Endothelial cell of umbilical vein (primary cell): Measurements from ENCODE around the gene NEURL2. TPM values are rescaled to one million over a fixed set of nuclear protein-coding genes. Genes with fewer than 3 reads are reported as not detected.

ENCODE experiments used
- BruUV-seq: library from RNA; stranded (reverse); fragments of 400-500 nt; replicated peaks from 2 replicates; lab custom pipeline; 2021; lab: Mats Ljungman, UMichigan
- CTCF ChIA-PET: fragments of 300-600, 350-600 bp; sonication (Branson Sonifier 250); formaldehyde crosslinking; loops from one replicate; lab custom pipeline; 2021; ENCODE audit warnings: antibody characterized with exemption, inconsistent platforms; lab: Charles Lee
- POLR2A ChIA-PET: fragments of 300-600, 350-600 bp; sonication (Branson Sonifier 250); formaldehyde crosslinking; loops from one replicate; lab custom pipeline; 2021; ENCODE audit warnings: antibody characterized with exemption, inconsistent platforms; lab: Charles Lee
- DNase-seq: peaks from one replicate; pipeline ENCODE4 v3.0.0-alpha.2; 2011; ENCODE audit warnings: low read depth, low spot score
- FAIRE-seq: peaks from 2 replicates; lab custom pipeline; 2011; peaks lifted over from hg19 to GRCh38; lab: Jason Lieb, UNC
- H2AFZ ChIP-seq: 2 replicates; pipeline ENCODE4 v1.6.0; 2012; ENCODE audit warnings: low read depth, low read length, control low read depth, inconsistent platforms
- H3K27ac ChIP-seq: 2 replicates; pipeline ENCODE4 v1.5.1; 2011; ENCODE audit warnings: low read depth, mild to moderate bottlenecking, control low read depth, low read length, moderate library complexity; ENCODE audit not compliant: insufficient read depth
- H3K27me3 ChIP-seq, 2 experiments: 2 replicates each; pipeline versions ENCODE4 v1.6.0 to v1.6.1; 2011; ENCODE audit warnings: low read length in 2 of 2, mixed read lengths in 1 of 2; ENCODE audit not compliant: control insufficient read depth in 2 of 2, insufficient read depth in 2 of 2
- H3K36me3 ChIP-seq, 2 experiments: 2 replicates in 1 of 2; 3 replicates in 1 of 2; pipeline ENCODE4 v1.5.1; 2011; ENCODE audit warnings: low read length in 2 of 2, mild to moderate bottlenecking in 1 of 2, moderate library complexity in 1 of 2; ENCODE audit not compliant: control insufficient read depth in 2 of 2, insufficient read depth in 2 of 2; ENCODE audit errors: extremely low read depth in 1 of 2
- H3K4me1 ChIP-seq: 3 replicates; pipeline ENCODE4 v1.5.1; 2011; ENCODE audit warnings: mild to moderate bottlenecking, low read length; ENCODE audit not compliant: control insufficient read depth, insufficient read depth; ENCODE audit errors: extremely low read depth
- H3K4me2 ChIP-seq: 2 replicates; pipeline ENCODE4 v1.6.1; 2011; ENCODE audit warnings: low read length, control low read depth, mixed read lengths; ENCODE audit not compliant: insufficient read depth
- H3K4me3 ChIP-seq, 3 experiments: fragments of 200-600 bp in 1 of 3; sonication (generic), shearing (Covaris generic) in 1 of 3; replicated peaks in 1 of 3; 2 replicates each; pipeline ENCODE4 v1.5.1; 2011 to 2016; ENCODE audit warnings: control low read depth in 3 of 3, low read length in 3 of 3, mild to moderate bottlenecking in 2 of 3, inconsistent platforms in 1 of 3, low read depth in 1 of 3, moderate library complexity in 1 of 3; ENCODE audit not compliant: insufficient read depth in 1 of 3
- H3K79me2 ChIP-seq: 2 replicates; pipeline ENCODE4 v1.6.0; 2012; ENCODE audit warnings: low read length, inconsistent platforms; ENCODE audit not compliant: control insufficient read depth, insufficient read depth
- H3K9ac ChIP-seq: replicated peaks from 2 replicates; pipeline ENCODE3; 2011; ENCODE audit warnings: low read length, control low read depth; ENCODE audit not compliant: insufficient read depth; ENCODE audit errors: extremely low read depth
- H3K9me1 ChIP-seq: replicated peaks from 3 replicates; pipeline ENCODE4 v1.6.0; 2011; ENCODE audit warnings: mild to moderate bottlenecking, low read length; ENCODE audit not compliant: control insufficient read depth, insufficient read depth; ENCODE audit errors: extremely low read depth
- H3K9me3 ChIP-seq: replicated peaks from 2 replicates; pipeline ENCODE4 v1.5.1; 2012; ENCODE audit warnings: low read length, inconsistent platforms; ENCODE audit not compliant: control insufficient read depth, insufficient read depth
- H4K20me1 ChIP-seq: replicated peaks from 2 replicates; pipeline ENCODE3; 2011; ENCODE audit warnings: mild to moderate bottlenecking, low read length; ENCODE audit not compliant: control insufficient read depth, insufficient read depth; ENCODE audit errors: extremely low read depth
- EZH2 ChIP-seq: IDR thresholded peaks from 2 replicates; pipeline ENCODE4 v1.6.1; 2012; ENCODE audit warnings: borderline replicate concordance, low read depth, mild to moderate bottlenecking, moderate library complexity, low read length, inconsistent platforms; ENCODE audit not compliant: severe bottlenecking
- FOS ChIP-seq: IDR thresholded peaks from 2 replicates; pipeline ENCODE4 v1.6.1; 2011; ENCODE audit warnings: mild to moderate bottlenecking, low read length, moderate library complexity, borderline replicate concordance; ENCODE audit not compliant: insufficient read depth
- GATA2 ChIP-seq: IDR thresholded peaks from 2 replicates; pipeline ENCODE4 v1.7.0; 2011; ENCODE audit warnings: low read depth, mild to moderate bottlenecking, moderate library complexity, mixed read lengths, low read length; ENCODE audit not compliant: insufficient read length, insufficient read depth
- JUN ChIP-seq: IDR thresholded peaks from 2 replicates; pipeline ENCODE4 v1.6.1; 2011; ENCODE audit warnings: borderline replicate concordance, low read depth; ENCODE audit not compliant: insufficient read length, insufficient read depth
- MYC ChIP-seq: IDR thresholded peaks from one replicate; pipeline ENCODE4 v1.6.1; 2011; ENCODE audit warnings: mild to moderate bottlenecking, low read depth, low read length
- POLR2A ChIP-seq: IDR thresholded peaks from 2 replicates; pipeline ENCODE4 v1.6.1; 2012; ENCODE audit warnings: low read depth, mild to moderate bottlenecking, control low read depth, low read length
- POLR2AphosphoS5 ChIP-seq: IDR thresholded peaks from 2 replicates; pipeline ENCODE4 v1.6.1; 2012; ENCODE audit warnings: low read depth, mild to moderate bottlenecking, control low read depth, low read length, moderate library complexity; ENCODE audit not compliant: insufficient read depth
- dilution Hi-C: fragments of 300-500 bp; cut with MboI; formaldehyde crosslinking; loops from one replicate; pipeline ENCODE4 v1.15.0; 2019; ENCODE audit warnings: low sequenced_read_pairs; ENCODE audit not compliant: extremely low pct_ligation_motif_present
- intact Hi-C: fragments of 100-400 bp; cut with micrococcal nuclease; formaldehyde crosslinking; loops from one replicate; pipeline ENCODE4 v1.10.0; 2022
- polyA plus RNA-seq, 4 experiments: library from polyadenylated mRNA; depleted of rRNA in 3 of 4; stranded (reverse) in 3 of 4; unstranded in 1 of 4; fragments of >200 nt; gene quantifications; 2 replicates each; pipeline versions ENCODE4 v1.2.1 to v1.2.3, GENCODE V29; 2011 to 2012; ENCODE audit warnings: missing spikeins in 1 of 4
- total RNA-seq: library from RNA; stranded (reverse); gene quantifications from 2 replicates; pipeline ENCODE4 v1.2.3, GENCODE V29; 2021
- TF ChIP-seq, protein P1 (sequence below): IDR thresholded peaks from 2 replicates; pipeline ENCODE4 v1.6.1; 2011; ENCODE audit not compliant: insufficient read depth, insufficient read length
- TF ChIP-seq, protein P2 (sequence below), 2 donors: IDR thresholded peaks; 1 replicate in 1 of 2; 2 replicates in 1 of 2; pipeline ENCODE4 v1.5.1; 2011; ENCODE audit warnings: low read length in 2 of 2, mild to moderate bottlenecking in 2 of 2, moderate library complexity in 2 of 2, control low read depth in 1 of 2, inconsistent platforms in 1 of 2, low read depth in 1 of 2; ENCODE audit not compliant: insufficient read depth in 1 of 2; ENCODE audit errors: extremely low read depth in 1 of 2

The NEURL2 gene
- total and polyA plus RNA-seq, 2 donors (not counting 3 experiments of a cell fraction or from before 2014, with no cell fraction given) = 2.8 to 5.4 TPM

GRCh38 chr20:45905505-45906079 lies 14.6 kb upstream of the NEURL2 start:
- Histone ChIP-seq H3K9ac (no peak overlapping the region), H3K27me3 (no peaks in the 10 kb centered on the region), H3K9me3 (no peaks in the 10 kb centered on the region), H3K4me2 (no peak overlapping the region), H3K79me2 (no peaks in the 10 kb centered on the region), H4K20me1 (no peaks in the 10 kb centered on the region), H3K9me1 (no peaks in the 10 kb centered on the region), H3K27ac (no peak overlapping the region), H3K36me3 (peaks cover 0 to 18% of the 10 kb centered on the region in 2 experiments), H2AFZ (no peak overlapping the region), H3K4me1 (peaks cover 3% of the 10 kb centered on the region), H3K4me3 (no peak overlapping the region)
- ChIA-PET CTCF (interaction anchor here (1.7 kb wide), 1 partner anchor 15 kb away, joined by 8 read pairs; the partner anchor contains the start of genes CTSA and NEURL2), POLR2A (no interaction called here)
- dilution Hi-C loops = no loop called here
- DNase-seq (no peak), FAIRE-seq (no peak)
- BruUV-seq = no TSS peak
- TF ChIP-seq MYC (no peak), JUN (no peak), GATA2 (no peak), FOS (no peak), EZH2 (no peak), POLR2A (no peak), POLR2AphosphoS5 (no peak)
- TF ChIP-seq, protein P1, sequence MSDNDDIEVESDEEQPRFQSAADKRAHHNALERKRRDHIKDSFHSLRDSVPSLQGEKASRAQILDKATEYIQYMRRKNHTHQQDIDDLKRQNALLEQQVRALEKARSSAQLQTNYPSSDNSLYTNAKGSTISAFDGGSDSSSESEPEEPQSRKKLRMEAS = no peak
- TF ChIP-seq, protein P2, sequence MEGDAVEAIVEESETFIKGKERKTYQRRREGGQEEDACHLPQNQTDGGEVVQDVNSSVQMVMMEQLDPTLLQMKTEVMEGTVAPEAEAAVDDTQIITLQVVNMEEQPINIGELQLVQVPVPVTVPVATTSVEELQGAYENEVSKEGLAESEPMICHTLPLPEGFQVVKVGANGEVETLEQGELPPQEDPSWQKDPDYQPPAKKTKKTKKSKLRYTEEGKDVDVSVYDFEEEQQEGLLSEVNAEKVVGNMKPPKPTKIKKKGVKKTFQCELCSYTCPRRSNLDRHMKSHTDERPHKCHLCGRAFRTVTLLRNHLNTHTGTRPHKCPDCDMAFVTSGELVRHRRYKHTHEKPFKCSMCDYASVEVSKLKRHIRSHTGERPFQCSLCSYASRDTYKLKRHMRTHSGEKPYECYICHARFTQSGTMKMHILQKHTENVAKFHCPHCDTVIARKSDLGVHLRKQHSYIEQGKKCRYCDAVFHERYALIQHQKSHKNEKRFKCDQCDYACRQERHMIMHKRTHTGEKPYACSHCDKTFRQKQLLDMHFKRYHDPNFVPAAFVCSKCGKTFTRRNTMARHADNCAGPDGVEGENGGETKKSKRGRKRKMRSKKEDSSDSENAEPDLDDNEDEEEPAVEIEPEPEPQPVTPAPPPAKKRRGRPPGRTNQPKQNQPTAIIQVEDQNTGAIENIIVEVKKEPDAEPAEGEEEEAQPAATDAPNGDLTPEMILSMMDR (IDR thresholded peaks at IDR 0.05; ENCODE audit: extremely low read depth in 1 of 2, insufficient read depth in 1 of 2, low read depth in 1 of 2, low read length in 2 of 2) = no peak
- intact Hi-C loops = no loop called here
